Vagina (tissue), 2 donors: ENCODE results near the gene ZNHIT3.
"Not testable (repeated sequence)": the region's sequence is repeated elsewhere in the genome, so short reads cannot be mapped to it uniquely, and the experiment has no call there.

Experiments used
- POLR2A ChIP-seq, 2 donors: fragments of 450-650 bp; IDR thresholded peaks; one replicate each; pipeline ENCODE4 v1.6.1; 2017; ENCODE audit warnings: antibody characterized with exemption in 2 of 2, mild to moderate bottlenecking in 2 of 2, moderate library complexity in 2 of 2
- TF ChIP-seq, protein P1 (sequence below), 3 experiments: fragments of 450-650 bp in 2 of 3; fragments of 200-600 bp in 1 of 3; sonication (generic) in 1 of 3; IDR thresholded peaks; one replicate each; pipeline ENCODE4 v1.5.1; 2017 to 2019; ENCODE audit warnings: antibody characterized with exemption in 3 of 3, mild to moderate bottlenecking in 2 of 3, moderate library complexity in 2 of 3

- TF ChIP-seq, protein P1, sequence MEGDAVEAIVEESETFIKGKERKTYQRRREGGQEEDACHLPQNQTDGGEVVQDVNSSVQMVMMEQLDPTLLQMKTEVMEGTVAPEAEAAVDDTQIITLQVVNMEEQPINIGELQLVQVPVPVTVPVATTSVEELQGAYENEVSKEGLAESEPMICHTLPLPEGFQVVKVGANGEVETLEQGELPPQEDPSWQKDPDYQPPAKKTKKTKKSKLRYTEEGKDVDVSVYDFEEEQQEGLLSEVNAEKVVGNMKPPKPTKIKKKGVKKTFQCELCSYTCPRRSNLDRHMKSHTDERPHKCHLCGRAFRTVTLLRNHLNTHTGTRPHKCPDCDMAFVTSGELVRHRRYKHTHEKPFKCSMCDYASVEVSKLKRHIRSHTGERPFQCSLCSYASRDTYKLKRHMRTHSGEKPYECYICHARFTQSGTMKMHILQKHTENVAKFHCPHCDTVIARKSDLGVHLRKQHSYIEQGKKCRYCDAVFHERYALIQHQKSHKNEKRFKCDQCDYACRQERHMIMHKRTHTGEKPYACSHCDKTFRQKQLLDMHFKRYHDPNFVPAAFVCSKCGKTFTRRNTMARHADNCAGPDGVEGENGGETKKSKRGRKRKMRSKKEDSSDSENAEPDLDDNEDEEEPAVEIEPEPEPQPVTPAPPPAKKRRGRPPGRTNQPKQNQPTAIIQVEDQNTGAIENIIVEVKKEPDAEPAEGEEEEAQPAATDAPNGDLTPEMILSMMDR (IDR thresholded peaks at IDR 0.05): not testable (repeated sequence)
- TF ChIP-seq POLR2A (IDR thresholded peaks at IDR 0.05): not testable (repeated sequence)
Measured at GRCh38 chr17:36449997-36450396, 36.5 kb upstream of the ZNHIT3 start.
